Stimulated activated CD4-positive, alpha-beta T cell treated with anti-CD3 and anti-CD28 coated beads, Interleukin-12 subunit alpha, Interleukin-12 subunit beta, amount 100 ng/mL, for 48 hours (primary cell): ENCODE results near the gene C2orf69.

ENCODE experiments used
- DNase-seq, 3 donors: peaks; one replicate each; pipeline ENCODE4 v3.0.0-alpha.2; 2020; ENCODE audit warnings: low read depth in 2 of 3, low spot score in 1 of 3

Gene C2orf69

DNA sequence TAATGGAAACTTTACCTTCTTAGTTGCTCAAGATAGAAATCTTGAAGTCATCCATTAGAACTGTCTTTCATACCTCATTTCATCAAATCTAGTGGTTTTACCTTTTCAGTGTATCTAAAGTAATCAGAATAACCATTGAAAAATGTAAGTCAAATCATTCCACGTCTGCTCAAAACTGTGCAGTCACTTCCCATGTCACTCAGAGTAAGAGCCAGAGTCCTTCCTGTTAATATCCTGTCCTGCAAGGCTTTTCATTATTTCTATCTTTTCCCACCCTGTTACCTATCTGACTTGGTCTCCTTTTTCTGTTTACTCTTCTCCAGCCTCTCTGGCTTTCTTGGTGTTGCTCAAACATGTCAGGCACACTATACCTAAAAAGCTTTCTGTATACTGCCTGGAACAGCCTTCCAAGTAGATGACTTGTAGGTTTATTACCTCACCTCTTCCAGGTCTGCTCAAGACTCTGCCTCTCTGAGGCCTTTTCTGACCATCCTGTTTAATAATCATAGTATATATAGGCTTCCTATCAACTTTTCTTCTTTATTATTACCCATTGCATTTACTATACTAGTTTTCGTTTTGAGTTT is 3.4 kb downstream of the C2orf69 start:
- DNase-seq, result no peak

DNA sequence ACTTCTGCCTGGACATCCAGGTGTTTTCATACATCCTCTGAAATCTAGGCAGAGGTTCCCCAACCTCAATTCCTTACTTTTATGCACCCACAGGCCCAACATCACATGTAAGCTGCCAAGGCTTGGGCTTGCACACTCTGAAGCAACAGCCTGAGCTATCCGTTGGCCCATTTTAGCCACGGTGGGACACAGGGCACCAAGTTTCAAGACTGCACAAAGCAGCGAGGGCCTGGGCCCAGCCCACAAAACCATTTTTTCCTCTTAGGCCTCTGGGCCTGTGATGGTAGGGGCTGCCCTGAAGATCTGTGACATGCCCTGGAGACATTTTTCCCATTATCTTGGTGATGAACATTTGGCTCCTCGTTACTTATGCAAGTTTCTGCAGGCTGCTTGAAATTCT is 5.9 kb downstream of the C2orf69 start:
- no peak for DNase-seq

DNA sequence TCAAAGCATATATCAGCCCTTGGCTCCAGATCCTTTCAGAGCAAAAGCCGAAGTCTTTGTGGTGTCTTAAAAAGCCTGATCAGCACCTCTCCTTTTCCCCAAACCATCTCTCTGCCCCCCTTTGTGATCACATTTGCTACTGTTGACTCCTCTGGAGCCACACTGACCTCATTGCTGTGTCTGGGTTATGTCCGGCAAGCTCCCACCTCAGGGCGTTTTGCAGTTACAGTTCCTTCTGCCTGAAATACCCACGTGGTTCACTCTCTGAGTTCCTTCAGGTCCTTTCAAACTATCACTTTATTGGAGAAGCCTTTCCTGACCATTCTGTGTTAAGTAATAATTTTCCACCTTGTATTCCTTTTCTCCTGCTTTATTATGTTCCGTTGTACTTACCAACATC is 11.8 kb downstream of the C2orf69 start:
- DNase-seq, result no peak

DNA sequence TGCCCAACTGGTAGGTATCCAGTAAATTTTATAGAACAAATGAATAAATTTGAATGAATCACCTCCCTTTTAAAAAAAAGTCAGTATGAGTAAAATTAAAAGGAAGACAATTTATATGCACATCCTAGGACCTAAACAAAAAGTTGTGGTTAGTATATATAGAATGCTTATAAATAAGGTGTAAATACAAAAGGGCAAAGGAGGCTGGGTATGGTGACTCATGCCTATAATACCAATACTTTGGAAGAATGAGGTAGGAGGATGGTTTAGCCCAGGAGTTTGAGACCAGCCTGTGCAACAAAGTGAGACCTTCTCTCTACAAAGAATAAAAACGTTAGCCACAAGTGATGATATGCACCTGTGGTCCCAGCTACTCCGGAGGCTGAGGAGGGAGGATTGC is 12.8 kb downstream of the C2orf69 start:
- DNase-seq, result no peak

DNA sequence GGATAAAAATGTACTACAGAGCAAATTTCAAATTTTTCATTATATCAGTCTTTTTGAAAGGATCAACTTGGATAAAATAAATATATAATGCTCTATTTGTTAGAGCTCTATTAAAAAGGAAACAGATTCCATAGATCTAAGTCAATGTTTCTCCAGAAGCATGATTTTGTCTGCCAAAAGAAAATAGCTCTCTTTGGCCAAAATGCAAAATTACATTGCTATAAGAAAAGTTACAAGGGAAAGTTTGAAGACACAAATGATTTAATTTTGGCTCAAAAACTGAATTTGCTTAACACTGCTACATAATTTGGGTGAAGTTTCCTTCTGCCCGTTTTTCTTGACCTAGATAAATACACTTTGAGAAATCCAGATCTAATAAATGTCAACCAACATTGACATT is 15.7 kb downstream of the C2orf69 start:
- no peak for DNase-seq

DNA sequence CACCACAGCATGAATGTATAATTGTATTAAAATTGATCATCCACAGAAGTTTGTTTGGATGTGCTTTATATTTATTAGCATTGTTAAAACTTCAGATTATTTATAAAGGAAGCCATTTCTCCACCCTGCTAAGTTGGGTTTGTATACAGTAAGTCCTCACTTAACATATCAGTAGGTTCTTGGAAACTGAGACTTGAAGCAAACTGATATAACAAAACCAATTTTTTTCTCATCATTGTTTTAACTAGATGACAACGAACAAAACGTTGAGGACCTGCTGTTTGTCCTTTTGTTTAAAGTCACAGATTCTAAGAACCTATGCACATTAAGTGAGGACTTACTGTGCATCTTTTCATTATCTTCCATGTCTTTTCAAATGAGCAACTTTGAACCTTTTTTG is 17.1 kb downstream of the C2orf69 start:
- no peak for DNase-seq

DNA sequence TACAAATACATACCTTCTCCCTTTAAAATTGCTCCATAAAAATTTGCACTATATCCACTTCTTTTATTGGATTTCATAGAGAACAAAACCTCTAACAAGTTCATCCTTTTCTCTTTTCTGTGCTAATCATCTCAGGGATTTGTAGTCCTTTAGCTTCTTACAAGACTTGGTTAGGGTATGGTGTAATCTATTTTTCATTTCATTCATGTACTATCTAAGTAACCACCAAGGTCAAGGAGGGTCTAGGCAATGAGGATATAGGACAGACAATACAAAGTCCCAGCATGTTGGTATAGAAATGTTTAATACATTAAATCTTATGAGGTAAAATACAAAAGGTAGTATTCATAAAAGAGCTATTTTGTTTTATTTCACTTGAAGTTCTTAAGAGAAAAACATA is 17.5 kb downstream of the C2orf69 start:
- DNase-seq, result no peak

DNA sequence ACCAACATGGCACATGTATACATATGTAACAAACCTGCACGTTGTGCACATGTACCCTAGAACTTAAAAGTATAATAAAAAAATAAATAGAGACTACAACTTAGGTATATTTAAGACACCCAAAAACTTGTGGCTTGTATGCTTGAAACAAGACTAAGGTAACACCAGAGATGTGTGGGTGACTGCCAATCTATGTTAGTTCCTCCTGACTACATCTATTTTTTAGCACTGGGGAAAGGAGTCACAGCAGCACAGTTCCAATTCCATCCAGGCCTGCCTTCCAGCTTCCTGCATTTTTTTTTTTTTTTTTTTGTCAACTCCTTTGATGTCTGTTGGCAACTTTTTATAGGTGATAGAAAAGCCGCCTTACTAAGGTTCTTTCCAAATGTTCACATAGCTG is 18.2 kb downstream of the C2orf69 start:
- no peak for DNase-seq

DNA sequence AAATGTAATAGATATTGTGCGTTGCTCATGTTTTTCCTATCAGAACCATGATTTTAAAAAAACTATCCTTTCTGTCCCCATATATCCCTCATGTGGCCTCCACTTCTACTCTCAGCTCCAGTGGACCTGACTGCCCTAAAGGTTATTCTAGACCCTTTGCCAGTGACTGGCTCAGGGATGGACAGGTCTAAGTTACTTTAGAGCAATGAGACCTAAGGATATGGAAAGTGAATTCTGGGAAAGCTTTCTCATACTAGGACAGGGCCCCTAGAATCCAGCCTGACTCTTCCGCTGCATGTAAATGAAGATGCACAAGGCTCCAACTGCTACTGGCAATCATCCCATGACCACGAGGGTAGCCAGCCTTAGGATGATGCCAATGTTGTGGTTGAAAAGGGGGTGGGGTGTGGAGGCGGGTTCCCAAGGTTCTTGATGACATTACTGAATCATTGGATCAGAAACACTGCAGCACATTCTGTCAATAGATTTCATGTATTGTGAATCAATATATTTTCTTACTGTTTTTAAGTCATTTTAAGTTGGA is 21.3 kb downstream of the C2orf69 start:
- DNase-seq, result no peak

DNA sequence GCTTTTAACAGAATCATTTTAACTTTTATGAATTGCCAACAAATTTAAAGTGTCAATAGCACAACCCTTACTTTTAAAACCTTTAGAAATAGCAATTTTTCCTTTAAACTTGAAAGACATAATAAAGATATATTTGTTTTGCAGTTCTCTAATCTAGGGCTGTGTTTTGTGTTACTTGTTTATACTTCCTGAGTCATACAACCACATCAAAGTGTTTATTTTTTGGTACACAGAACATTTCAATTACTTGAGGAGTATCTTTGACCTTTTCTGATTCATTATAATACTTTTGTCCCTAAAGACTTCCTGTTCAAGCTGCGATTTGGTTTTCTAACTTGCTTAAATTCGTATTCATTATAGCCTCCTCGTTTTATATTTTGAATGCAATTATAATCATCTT is 22.4 kb downstream of the C2orf69 start:
- DNase-seq, result no peak

DNA sequence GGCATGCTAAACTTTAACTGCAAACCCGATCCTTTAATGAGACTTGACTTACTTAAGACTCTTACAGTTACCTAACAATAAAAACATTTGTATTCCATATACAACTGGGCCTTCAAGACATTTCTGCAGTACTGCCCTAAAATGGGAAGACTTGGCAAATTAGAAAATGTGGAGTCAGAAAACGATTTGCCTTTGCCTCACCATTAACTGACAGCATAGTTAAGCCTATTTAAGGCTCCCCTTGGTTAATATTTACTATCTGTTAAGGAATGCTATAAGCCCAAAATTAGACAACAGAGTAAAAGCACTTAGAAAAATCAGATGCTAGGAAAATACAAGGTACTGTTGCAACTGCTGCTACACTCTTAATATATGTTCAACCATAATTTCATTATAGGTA is 25.5 kb downstream of the C2orf69 start:
- no peak for DNase-seq

DNA sequence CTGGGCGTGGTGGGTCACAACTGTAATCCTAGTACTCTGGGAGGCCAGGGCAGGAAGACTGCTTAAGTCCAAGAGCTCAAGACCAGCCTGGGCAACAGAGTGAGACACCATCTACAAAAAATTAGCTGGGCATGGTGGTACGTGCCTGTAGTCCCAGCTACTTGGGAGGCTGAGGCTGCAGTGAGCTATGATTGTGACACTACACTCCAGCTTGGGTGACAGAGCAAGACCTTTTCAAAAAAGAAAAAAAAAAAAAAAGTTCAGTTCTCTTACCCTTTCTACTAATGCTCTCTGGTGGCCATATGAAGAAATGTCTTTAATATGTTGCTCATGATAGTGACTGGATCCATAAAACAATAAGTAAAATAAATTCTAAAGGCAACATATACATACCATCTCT is 29.3 kb downstream of the C2orf69 start:
- no peak for DNase-seq

DNA sequence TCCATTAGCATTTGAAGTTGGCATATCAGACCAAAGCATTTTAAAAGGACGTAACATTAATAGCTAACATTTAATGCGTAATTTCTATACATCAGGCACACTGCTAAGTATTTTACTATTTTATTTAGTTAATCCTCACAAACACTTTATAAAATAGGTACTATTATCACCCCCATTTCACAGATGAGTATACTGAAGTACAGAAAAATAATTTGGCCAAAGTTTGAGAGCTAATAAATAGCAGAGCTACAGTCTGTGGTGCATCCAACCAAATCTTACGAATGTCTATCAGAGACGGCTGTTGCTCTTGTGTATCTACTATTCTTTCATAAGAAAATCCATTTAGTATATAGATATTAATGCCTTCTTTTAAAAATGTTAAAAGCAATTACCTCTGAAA is 32.3 kb downstream of the C2orf69 start:
- no peak for DNase-seq

DNA sequence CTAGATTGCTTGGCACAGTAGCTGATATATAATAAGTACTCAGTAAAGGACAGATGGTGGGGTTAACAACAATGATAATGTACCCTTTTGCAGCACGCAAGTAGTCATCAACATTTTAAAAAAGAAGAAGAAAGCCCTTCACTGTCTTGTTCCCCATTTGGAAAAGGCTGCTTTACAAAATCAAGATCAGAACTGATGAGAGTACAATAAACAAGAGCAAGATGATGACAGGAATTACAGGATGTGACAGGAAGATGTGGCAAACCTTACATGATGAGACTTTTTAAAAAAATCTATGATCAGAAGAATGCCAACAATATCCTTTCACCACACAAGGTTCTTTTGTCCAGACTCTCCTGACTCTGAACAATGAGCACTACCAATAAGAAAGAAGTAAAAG is 35.1 kb downstream of the C2orf69 start:
- no peak for DNase-seq

DNA sequence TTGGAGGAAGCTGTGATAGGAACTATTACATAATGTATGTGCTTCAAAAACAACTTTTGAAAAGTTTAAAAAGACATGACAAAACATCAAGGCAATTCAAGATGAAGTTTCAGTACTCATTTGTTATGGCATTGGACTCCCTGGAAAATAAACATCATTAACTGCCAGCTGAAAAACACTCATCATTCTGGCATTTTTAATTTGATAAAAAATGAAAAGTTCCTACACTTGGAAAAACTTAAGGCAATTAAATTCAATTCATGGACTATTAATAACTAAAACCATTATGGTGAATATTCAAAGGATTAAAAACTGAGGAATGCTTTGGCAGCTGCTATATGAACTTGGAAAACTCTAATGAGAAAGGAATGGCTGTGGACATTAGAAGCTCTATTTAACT is 35.7 kb downstream of the C2orf69 start:
- DNase-seq, result no peak

DNA sequence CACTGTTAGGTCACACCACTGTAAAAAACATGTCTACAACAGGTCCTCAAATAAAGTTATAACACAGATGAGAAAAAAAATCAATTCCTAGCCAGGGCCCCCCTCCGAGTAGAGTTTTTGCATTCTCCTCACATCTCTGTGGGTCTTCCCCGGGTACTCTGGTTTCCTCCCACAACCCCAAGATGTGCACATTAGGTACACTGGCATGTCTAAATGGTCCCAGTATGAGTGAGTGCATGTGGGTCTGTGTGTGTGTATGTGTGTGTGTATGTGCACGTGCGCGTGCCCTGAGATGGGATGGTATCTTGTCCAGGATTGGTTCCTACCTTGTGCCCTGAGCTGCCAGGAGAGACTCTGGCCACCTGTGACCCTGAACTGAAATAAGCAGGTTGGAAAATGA is 39.3 kb downstream of the C2orf69 start:
- no peak for DNase-seq

DNA sequence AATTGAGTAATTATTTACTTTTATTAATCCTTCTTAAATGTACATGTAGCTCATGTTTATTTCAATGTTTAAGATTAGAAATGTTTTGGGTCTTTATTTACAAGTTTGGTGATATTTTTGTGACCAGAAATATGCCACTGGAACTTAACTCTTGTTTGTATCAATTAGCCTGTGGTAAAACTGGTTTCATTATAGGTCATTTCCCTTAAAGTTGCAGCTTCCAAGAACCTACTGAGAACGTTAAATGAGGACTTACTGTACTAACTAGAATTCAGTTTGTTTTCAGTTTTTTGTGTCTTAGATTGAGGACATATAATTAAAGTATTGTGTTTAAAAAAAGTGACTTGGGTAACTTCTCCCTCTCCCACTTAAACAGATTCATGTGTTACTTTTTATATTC is 39.9 kb downstream of the C2orf69 start:
- no peak for DNase-seq

DNA sequence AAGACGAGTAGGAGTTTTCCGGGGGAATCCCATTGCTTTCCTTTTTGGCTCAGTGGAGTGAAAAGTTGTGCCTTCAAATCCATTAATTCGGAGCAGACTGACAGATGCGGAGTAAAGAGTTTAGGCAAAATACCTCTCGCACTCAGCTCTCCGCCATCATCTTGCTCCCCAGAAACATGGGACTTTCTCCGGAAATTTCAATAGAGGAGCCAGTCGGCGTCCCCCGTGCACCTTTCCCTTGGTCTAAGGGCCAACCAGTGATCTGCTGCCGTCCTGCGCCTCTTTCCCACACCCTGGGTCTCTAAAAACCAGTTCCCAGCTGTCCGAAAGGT is 43.9 kb downstream of the C2orf69 start:
- no peak for DNase-seq

DNA sequence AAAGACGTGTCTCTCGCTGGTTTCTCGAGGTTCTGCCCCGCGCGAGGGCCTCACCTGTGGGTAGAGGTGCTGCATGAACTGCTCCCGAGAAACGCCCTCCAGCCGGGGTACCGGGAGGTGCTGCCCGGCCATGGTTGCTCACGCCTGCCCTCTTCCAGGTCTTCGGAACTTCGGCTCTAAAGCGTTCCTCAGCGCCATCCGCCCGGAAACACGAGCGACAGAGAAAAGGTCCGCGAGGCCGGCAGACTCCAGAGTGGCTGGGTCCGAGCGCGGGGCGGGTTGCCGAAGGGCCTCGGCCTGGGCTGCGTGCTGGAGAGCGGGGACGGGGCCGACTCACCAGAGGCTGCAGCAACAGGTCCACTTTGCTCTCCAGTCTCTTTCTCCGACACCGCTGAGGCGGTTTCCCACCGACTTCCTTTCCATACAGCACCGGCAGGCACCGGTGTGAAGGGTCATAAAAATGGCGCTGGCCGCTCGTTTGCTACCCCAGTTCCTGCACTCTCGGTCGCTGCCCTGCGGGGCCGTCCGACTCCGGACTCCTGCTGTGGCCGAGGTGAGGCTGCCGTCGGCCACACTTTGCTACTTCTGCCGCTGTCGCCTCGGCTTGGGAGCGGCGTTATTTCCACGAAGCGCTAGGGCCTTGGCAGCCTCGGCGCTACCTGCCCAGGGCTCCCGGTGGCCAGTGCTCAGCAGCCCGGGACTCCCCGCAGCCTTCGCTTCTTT is 44.4 kb downstream of the C2orf69 start, which contains the start of the genes MAIP1 and TYW5:
MAIP1 (plus strand) TSS at position 244 of the 723 bp plus-strand sequence; CDS start at position 461, 217 bp downstream.
TYW5 (minus strand) TSS at position 153 of the 723 bp plus-strand sequence; CDS start at position 132, 21 bp downstream.
- DNase-seq, result peak; percentile 65 to 76 (median 75)

DNA sequence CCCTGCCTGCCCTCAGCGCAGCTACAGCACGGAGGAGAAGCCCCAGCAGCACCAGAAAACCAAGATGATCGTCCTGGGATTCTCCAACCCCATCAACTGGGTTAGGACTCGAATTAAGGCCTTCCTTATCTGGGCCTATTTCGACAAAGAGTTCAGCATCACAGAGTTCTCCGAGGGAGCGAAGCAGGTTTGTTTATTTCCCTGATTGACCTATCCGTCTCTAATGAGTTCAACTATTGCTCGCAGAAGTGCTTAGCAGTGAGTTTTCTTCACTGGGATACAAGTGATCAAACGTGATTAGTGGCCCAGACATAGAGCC is 44.9 kb downstream of the C2orf69 start:
- DNase-seq, result no peak

DNA sequence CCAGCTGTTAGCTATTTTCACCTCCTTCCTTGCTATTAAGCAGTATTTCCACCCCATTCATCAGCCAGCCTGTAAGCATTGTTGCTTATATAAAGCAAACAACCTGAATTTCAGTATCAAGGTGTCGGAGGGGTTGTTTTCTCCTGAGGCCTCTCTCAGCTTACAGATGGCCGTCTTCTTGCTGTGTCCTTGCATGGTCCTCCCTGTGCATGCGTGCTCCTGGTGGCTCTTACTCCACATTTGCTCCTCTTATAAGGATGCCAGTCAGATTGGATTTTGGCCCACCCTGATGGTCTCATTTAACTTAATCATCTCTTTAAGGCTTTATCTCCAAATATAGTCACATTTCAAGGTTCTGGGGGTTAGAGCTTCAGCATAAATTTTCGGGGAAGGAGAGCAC is 46.9 kb downstream of the C2orf69 start:
- DNase-seq, result no peak

DNA sequence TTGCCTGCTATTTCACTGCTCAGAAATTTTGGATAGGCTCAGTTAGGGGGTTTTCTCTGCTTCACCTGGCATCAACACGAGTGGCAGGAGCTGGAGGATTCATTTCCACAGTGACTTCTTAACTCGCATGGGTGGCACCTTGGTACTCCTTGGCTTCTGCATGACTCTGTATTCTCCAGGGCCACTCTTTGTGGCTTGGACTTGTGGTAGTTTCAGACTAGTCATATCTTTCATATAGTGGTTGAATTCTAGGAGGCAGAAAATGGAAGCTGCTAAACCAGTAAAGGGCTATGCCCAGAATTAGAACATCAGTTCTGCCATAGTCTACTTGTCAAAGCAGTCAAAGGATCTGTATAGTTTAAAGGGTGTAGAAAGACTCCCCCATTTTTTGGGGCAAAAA is 51.1 kb downstream of the C2orf69 start:
- no peak for DNase-seq

DNA sequence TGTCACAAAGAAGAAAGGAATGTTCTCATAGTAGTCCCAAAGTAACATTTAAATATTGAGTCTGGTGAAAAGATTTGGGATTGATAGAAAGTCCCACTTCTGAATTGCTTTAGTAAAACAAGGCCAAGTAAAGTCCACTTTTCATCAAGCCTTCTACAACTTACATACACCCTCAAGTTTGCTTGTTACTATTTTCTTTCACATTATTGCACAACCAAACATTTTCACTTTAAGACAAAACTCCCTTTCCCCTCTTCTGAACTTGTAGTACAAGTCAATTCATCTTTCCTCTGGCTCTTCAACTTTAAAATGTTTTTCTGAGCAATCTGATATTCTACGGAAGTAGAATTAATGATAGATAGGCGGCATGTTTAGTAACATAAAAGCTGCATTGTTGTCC is 55.3 kb downstream of the C2orf69 start:
- DNase-seq, result no peak
